Left lung (tissue), 10 donors: ENCODE measurements around the gene MRTFB. TPM values are rescaled to one million over a fixed set of nuclear protein-coding genes. Genes with fewer than 3 reads are reported as not detected.

Experiments used
- ATAC-seq: fragments of 200-7000 bp; cut with Tn5 transposase; one replicate; pipeline ENCODE4 v1.9.1; 2020; ENCODE audit warnings: moderate library complexity
- DNase-seq, 4 donors: peaks; one replicate each; pipeline ENCODE4 v3.0.0-alpha.2; 2013 to 2020
- H3K27ac ChIP-seq, 2 donors: fragments of 200-600 bp; sonication (generic) in 1 of 2; one replicate each; pipeline versions ENCODE4 v1.5.0 to v1.8.0; 2020 to 2021
- H3K27me3 ChIP-seq, 2 donors: fragments of 200-600 bp; sonication (generic) in 1 of 2; one replicate each; pipeline versions ENCODE4 v1.5.0 to v1.8.0; 2020 to 2021
- H3K36me3 ChIP-seq, 2 donors: fragments of 200-600 bp; sonication (generic) in 1 of 2; one replicate each; pipeline versions ENCODE4 v1.5.0 to v1.8.0; 2020 to 2021
- H3K4me1 ChIP-seq, 2 donors: fragments of 200-600 bp; one replicate each; pipeline ENCODE4 v1.8.0; 2021
- H3K4me3 ChIP-seq, 2 donors: fragments of 200-600 bp; sonication (generic) in 1 of 2; one replicate each; pipeline versions ENCODE4 v1.5.0 to v1.8.0; 2020 to 2021; ENCODE audit warnings: mild to moderate bottlenecking in 1 of 2
- H3K9me3 ChIP-seq, 2 donors: fragments of 200-600 bp; sonication (generic) in 1 of 2; one replicate each; pipeline versions ENCODE4 v1.5.0 to v1.8.0; 2020 to 2021
- CTCF ChIP-seq, 2 donors: fragments of 200-600 bp; sonication (generic) in 1 of 2; IDR thresholded peaks; one replicate each; pipeline versions ENCODE4 v1.5.0 to v1.8.0; 2021; ENCODE audit warnings: antibody characterized with exemption in 2 of 2
- intact Hi-C, 2 donors: fragments of 100-400 bp; cut with DNase I; formaldehyde crosslinking; loops; one replicate each; pipeline versions ENCODE4 v1.11.2 to v1.14.2; 2022
- polyA plus RNA-seq, 6 donors: library from polyadenylated mRNA; unstranded; fragments of 120-200 nt; gene quantifications; one replicate each; pipeline ENCODE4 v1.2.1, GENCODE V29; 2013; ENCODE audit not compliant: insufficient read length in 6 of 6
- total RNA-seq, 2 donors: library from RNA; stranded (reverse); fragmentation: NEBNext Ultra II Directional; extraction: Animal tissue kit (Norgen Biotek cat#: 25700); gene quantifications; one replicate each; pipeline ENCODE4 v1.2.1, GENCODE V29; 2021
- donor health status: DM: no; HTN: yes; CAD: no.
- donor health status: DM: no; HTN: no; CAD: no.

MRTFB gene
- total and polyA plus RNA-seq, 8 donors: 34.4 to 48.9 (median 36.7) TPM

GRCh38 chr16:14238756-14239155 lies 167.6 kb downstream of the MRTFB start:
- Histone ChIP-seq H3K4me1 (no peaks in the 10 kb centered on the region), H3K27me3 (no peaks in the 10 kb centered on the region), H3K27ac (no peak overlapping the region), H3K4me3 (no peak overlapping the region), H3K36me3 (peaks cover 0 to 67% of the 10 kb centered on the region in 2 donors), H3K9me3 (no peaks in the 10 kb centered on the region)
- DNase-seq (no peak), ATAC-seq (no peak)
- intact Hi-C loops: no loop called here
- TF ChIP-seq CTCF (IDR thresholded peaks at IDR 0.05): no peak

GRCh38 chr16:14239791-14240190 lies 168.7 kb downstream of the MRTFB start:
- no peak for ATAC-seq
- DNase-seq: no peak
- Histone ChIP-seq H3K27me3 (no peaks in the 10 kb centered on the region), H3K27ac (no peak overlapping the region), H3K36me3 (peaks cover 0 to 58% of the 10 kb centered on the region in 2 donors), H3K4me3 (no peak overlapping the region), H3K9me3 (no peaks in the 10 kb centered on the region), H3K4me1 (no peaks in the 10 kb centered on the region)
- intact Hi-C loops: no loop called here
- TF ChIP-seq CTCF (IDR thresholded peaks at IDR 0.05): no peak

- H3K4me3 ChIP-seq: no peak overlapping the region
- peak overlapping the region in 1 of 2 donors; percentile 19 for H3K27ac ChIP-seq
- no peaks in the 10 kb centered on the region for H3K9me3 ChIP-seq
- H3K4me1 ChIP-seq: no peaks in the 10 kb centered on the region
- H3K36me3 ChIP-seq: peaks cover 0 to 55% of the 10 kb centered on the region in 2 donors
- peak; percentile 63 for ATAC-seq
- no peaks in the 10 kb centered on the region for H3K27me3 ChIP-seq
- peak in 2 of 4 donors; percentile 66 to 81 for DNase-seq
- no peak for TF ChIP-seq CTCF (IDR thresholded peaks at IDR 0.05)
- intact Hi-C loops: no loop called here
Measured at GRCh38 chr16:14240219-14240843, 169.2 kb downstream of the MRTFB start.

- intact Hi-C loops: no loop called here
- ATAC-seq: peak; percentile 15
- peak in 1 of 4 donors; percentile 54 for DNase-seq
Measured at GRCh38 chr16:14240964-14241363, 169.8 kb downstream of the MRTFB start.

GRCh38 chr16:14241631-14242030 lies 170.5 kb downstream of the MRTFB start:
- DNase-seq: no peak
- no peak for ATAC-seq
- intact Hi-C loops: no loop called here

More at GRCh38 chr16:14240964-14241363, 169.8 kb downstream of the MRTFB start:
- H3K27ac ChIP-seq: peak overlapping the region in 1 of 2 donors; percentile 19
- H3K36me3 ChIP-seq: peaks cover 0 to 55% of the 10 kb centered on the region in 2 donors
- H3K4me1 ChIP-seq: no peaks in the 10 kb centered on the region
- H3K27me3 ChIP-seq: no peaks in the 10 kb centered on the region
- H3K4me3 ChIP-seq: no peak overlapping the region
- H3K9me3 ChIP-seq: no peaks in the 10 kb centered on the region
- TF ChIP-seq CTCF (IDR thresholded peaks at IDR 0.05): no peak

More at GRCh38 chr16:14241631-14242030, 170.5 kb downstream of the MRTFB start:
- Histone ChIP-seq H3K27ac (no peak overlapping the region), H3K9me3 (no peaks in the 10 kb centered on the region), H3K27me3 (no peaks in the 10 kb centered on the region), H3K4me1 (no peaks in the 10 kb centered on the region), H3K36me3 (peaks cover 0 to 62% of the 10 kb centered on the region in 2 donors), H3K4me3 (no peak overlapping the region)
- TF ChIP-seq CTCF (IDR thresholded peaks at IDR 0.05): no peak
